PC-9 (cell line): ENCODE measurements around the gene CDK9. TPM values are rescaled to one million over a fixed set of nuclear protein-coding genes. Genes with fewer than 3 reads are reported as not detected.

Experiments used
- BruUV-seq: library from RNA; stranded (reverse); fragments of 400-500 nt; replicated peaks from 2 replicates; lab custom pipeline; 2021; lab: Mats Ljungman, UMichigan
- CTCF ChIA-PET: fragments of 300-600 bp; sonication (Branson Sonifier 250); formaldehyde crosslinking; loops from one replicate; lab custom pipeline; 2022; ENCODE audit warnings: antibody characterized with exemption; lab: Charles Lee
- POLR2A ChIA-PET: fragments of 300-600 bp; sonication (Branson Sonifier 250); formaldehyde crosslinking; loops from one replicate; lab custom pipeline; 2022; ENCODE audit warnings: antibody characterized with exemption; ENCODE audit not compliant: unreplicated experiment; lab: Charles Lee
- DNase-seq, 2 experiments: peaks; one replicate each; pipeline versions ENCODE4 v3.0.0 to v3.0.0-alpha.2; 2015 to 2022; ENCODE audit warnings: mixed read lengths in 1 of 2
- H2AFZ ChIP-seq: fragments of 200-600 bp; sonication (generic); 2 replicates; pipeline ENCODE4 v1.8.1; 2017; ENCODE audit warnings: antibody characterized with exemption
- H3F3A ChIP-seq: fragments of 200-600 bp; sonication (generic); 2 replicates; pipeline ENCODE4 v1.8.1; 2017; ENCODE audit warnings: antibody characterized with exemption, mild to moderate bottlenecking, low read depth; ENCODE audit not compliant: insufficient read depth
- H3K27ac ChIP-seq: fragments of 200-600 bp; sonication (generic); 2 replicates; pipeline ENCODE4 v1.6.1; 2016; ENCODE audit warnings: mixed run types
- H3K27me3 ChIP-seq: fragments of 200-600 bp; sonication (generic); 2 replicates; pipeline ENCODE4 v1.6.1; 2016; ENCODE audit warnings: low read depth, mixed run types; ENCODE audit not compliant: insufficient read depth
- H3K36me3 ChIP-seq: fragments of 200-600 bp; sonication (generic); 2 replicates; pipeline ENCODE4 v1.6.1; 2016; ENCODE audit warnings: low read depth, mixed run types
- H3K4me1 ChIP-seq: fragments of 200-600 bp; sonication (generic); replicated peaks from 2 replicates; pipeline ENCODE4 v1.6.1; 2016; ENCODE audit warnings: mixed run types; ENCODE audit not compliant: insufficient read depth
- H3K4me2 ChIP-seq: fragments of 200-600 bp; sonication (generic); 2 replicates; pipeline ENCODE4 v1.6.1; 2017; ENCODE audit warnings: mixed run types
- H3K4me3 ChIP-seq: fragments of 200-600 bp; sonication (generic); 2 replicates; pipeline ENCODE4 v1.6.1; 2016; ENCODE audit warnings: mixed run types
- H3K79me2 ChIP-seq: fragments of 200-600 bp; sonication (generic); 2 replicates; pipeline ENCODE4 v1.6.1; 2017; ENCODE audit warnings: low read depth, mixed run types
- H3K9me2 ChIP-seq: fragments of 200-600 bp; sonication (generic); 2 replicates; pipeline ENCODE4 v1.8.1; 2017; ENCODE audit warnings: mild to moderate bottlenecking; ENCODE audit not compliant: insufficient read depth
- H3K9me3 ChIP-seq: fragments of 200-600 bp; sonication (generic); 2 replicates; pipeline ENCODE4 v1.8.1; 2016; ENCODE audit warnings: low read depth; ENCODE audit not compliant: insufficient read depth
- H4K20me1 ChIP-seq: fragments of 200-600 bp; sonication (generic); 2 replicates; pipeline ENCODE4 v1.8.1; 2017; ENCODE audit not compliant: insufficient read depth
- CTCF ChIP-seq: fragments of 200-600 bp; sonication (generic); conservative IDR thresholded peaks from 2 replicates; pipeline ENCODE4 v1.6.1; 2017; ENCODE audit warnings: mixed run types, antibody characterized with exemption, mild to moderate bottlenecking, moderate library complexity
- EZH2 ChIP-seq: fragments of 200-600 bp; sonication (generic); IDR thresholded peaks from 2 replicates; pipeline ENCODE4 v1.8.0; 2017; ENCODE audit warnings: antibody characterized with exemption, low read depth
- intact Hi-C: fragments of 100-400 bp; cut with micrococcal nuclease; formaldehyde crosslinking; loops from one replicate; pipeline ENCODE4 v1.10.0; 2022; ENCODE audit not compliant: unreplicated experiment
- total RNA-seq: library from RNA; stranded (reverse); gene quantifications from 2 replicates; pipeline ENCODE4 v1.2.3, GENCODE V29; 2021

Gene CDK9
- total RNA-seq, 1 experiment from 2014 or later: 93.8 TPM

DNA sequence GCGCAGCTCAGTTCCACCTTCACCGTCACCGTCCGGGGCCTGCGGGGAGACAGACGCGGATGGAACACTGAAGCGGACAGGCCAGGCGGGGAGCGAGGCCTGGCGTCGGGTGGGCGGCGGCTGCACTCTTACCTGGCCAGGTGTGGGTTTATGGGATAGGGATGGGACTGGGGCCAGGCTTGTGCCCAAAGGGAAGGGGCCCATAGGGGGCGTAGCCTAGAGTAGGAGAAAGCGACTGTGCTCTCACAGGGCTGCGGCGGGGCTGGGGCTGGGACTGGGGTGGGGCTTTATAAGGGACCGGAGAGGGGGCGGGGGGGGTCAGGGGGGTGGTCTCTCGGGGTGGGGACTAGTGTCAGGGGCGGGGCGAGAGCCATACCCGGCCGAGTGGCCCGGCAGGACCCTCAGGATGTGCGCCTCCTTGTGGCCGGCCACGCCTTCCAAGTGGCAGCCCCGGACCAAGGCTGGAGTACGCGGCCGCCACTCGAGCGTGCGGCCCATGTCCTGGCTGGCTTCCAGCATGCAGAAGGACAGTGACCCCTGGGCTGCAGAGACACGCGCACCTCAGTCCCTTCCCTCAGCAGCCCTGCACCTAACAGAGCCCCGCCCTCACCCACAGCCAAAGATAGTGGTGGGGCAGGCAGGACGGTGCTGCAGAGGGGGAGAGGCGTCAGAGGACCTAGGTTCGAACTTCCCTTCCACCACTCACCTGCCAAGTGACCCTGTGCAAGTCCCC is 39.7 kb downstream of the CDK9 start:
- peaks cover 29% of the 10 kb centered on the region; the same call in 1 of the 2 replicates for H3F3A ChIP-seq
- H3K27me3 ChIP-seq: no peaks in the 10 kb centered on the region
- no peak overlapping the region for H3K4me3 ChIP-seq
- intact Hi-C loops: no loop called here
- H2AFZ ChIP-seq: no peak overlapping the region
- H3K4me2 ChIP-seq: no peak overlapping the region
- H3K27ac ChIP-seq: no peak overlapping the region
- DNase-seq: no peak
- CTCF ChIA-PET: no interaction called here
- TF ChIP-seq CTCF: no peak
- TF ChIP-seq EZH2: no peak
- no peaks in the 10 kb centered on the region for H4K20me1 ChIP-seq
- H3K4me1 ChIP-seq: no peaks in the 10 kb centered on the region
- no TSS peak for BruUV-seq
- POLR2A ChIA-PET: no interaction called here
- no peaks in the 10 kb centered on the region for H3K79me2 ChIP-seq
- no peaks in the 10 kb centered on the region for H3K36me3 ChIP-seq
- H3K9me2 ChIP-seq: no peaks in the 10 kb centered on the region
- no peaks in the 10 kb centered on the region for H3K9me3 ChIP-seq

GRCh38 chr9:127826253-127826913 is 40.5 kb downstream of the CDK9 start:
- no peaks in the 10 kb centered on the region for H3K36me3 ChIP-seq
- no peaks in the 10 kb centered on the region for H3K4me1 ChIP-seq
- H3K9me3 ChIP-seq: no peaks in the 10 kb centered on the region
- intact Hi-C loops: no loop called here
- no peak overlapping the region for H3K4me2 ChIP-seq
- H3K79me2 ChIP-seq: no peaks in the 10 kb centered on the region
- H3K9me2 ChIP-seq: no peaks in the 10 kb centered on the region
- H3K27me3 ChIP-seq: no peaks in the 10 kb centered on the region
- no TSS peak for BruUV-seq
- no peak overlapping the region for H3K27ac ChIP-seq
- no peak for DNase-seq
- H3K4me3 ChIP-seq: no peak overlapping the region
- ChIA-PET POLR2A (no interaction called here), CTCF (no interaction called here)
- TF ChIP-seq CTCF (no peak), EZH2 (no peak)
- no peak overlapping the region for H2AFZ ChIP-seq
- no peaks in the 10 kb centered on the region for H4K20me1 ChIP-seq
- H3F3A ChIP-seq: peaks cover 22% of the 10 kb centered on the region; the same call in 1 of the 2 replicates

DNA sequence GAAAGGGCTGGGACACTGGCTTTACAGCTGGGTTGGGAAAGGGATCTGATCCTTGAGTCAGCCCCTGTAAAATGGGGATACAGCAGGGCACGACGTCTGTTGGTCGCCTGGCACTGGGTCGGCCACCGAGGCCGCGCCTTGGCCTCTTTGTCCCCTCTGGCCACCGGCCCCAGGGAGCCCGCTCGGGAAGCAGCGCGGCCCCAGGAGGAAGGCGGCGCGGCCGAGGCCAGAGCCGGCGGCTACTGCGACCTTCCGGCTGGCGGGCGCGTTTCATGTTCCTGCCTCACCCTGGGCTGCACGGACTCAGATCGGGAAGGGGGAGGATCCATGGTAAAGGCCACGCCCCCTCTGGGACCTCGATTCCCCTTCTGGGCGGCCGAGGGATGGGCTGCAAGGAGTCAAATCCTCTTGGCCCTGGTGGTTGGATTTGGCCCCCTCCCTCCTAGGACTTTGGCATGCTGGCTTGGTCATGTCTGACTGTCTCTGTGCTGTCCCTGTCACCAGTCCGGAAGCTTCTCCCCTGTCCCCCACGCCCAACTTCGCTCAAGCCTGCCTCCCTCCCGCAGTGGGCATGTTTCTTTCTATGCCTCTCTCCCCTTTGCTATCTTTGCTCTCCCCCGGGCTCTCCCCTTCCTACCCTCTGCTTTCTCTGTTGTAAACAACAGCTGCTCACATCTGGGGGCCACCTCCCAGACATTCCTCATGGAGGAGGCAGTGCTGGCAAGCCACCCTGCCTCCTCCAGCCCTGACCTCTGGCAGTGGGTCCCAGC is 42.6 kb downstream of the CDK9 start:
- no peaks in the 10 kb centered on the region for H3K9me2 ChIP-seq
- H3K9me3 ChIP-seq: no peaks in the 10 kb centered on the region
- TF ChIP-seq EZH2 (no peak), CTCF (no peak)
- peak in 1 of 2 experiments; percentile 59 for DNase-seq
- no peak overlapping the region for H2AFZ ChIP-seq
- CTCF ChIA-PET: no interaction called here
- BruUV-seq: no TSS peak
- intact Hi-C loops: no loop called here
- no peaks in the 10 kb centered on the region for H3K4me1 ChIP-seq
- POLR2A ChIA-PET: no interaction called here
- H3F3A ChIP-seq: peaks cover 4% of the 10 kb centered on the region; the same call in 1 of the 2 replicates
- no peaks in the 10 kb centered on the region for H3K79me2 ChIP-seq
- H3K27ac ChIP-seq: no peak overlapping the region
- H3K36me3 ChIP-seq: no peaks in the 10 kb centered on the region
- no peaks in the 10 kb centered on the region for H4K20me1 ChIP-seq
- H3K27me3 ChIP-seq: no peaks in the 10 kb centered on the region
- no peak overlapping the region for H3K4me3 ChIP-seq
- no peak overlapping the region for H3K4me2 ChIP-seq
